Neural cell (in vitro differentiated cells): ENCODE results near the gene SH3TC1. TPM values are rescaled to one million over a fixed set of nuclear protein-coding genes. Genes with fewer than 3 reads are reported as not detected.

Experiments used
- H2AFZ ChIP-seq: fragments of 200-600, 300-800 bp; sonication (generic), shearing (Covaris generic); 2 replicates; pipeline ENCODE4 v1.6.0; 2014; ENCODE audit warnings: low read depth, mild to moderate bottlenecking, antibody characterized with exemption, low read length, moderate library complexity
- H3F3A ChIP-seq: fragments of 200-600 bp; shearing (Covaris generic); 2 replicates; pipeline ENCODE4 v1.6.1; 2016; ENCODE audit warnings: mild to moderate bottlenecking, moderate library complexity, mixed read lengths, antibody characterized with exemption, low read length; ENCODE audit not compliant: insufficient read depth, poor library complexity, severe bottlenecking
- H3K27ac ChIP-seq: fragments of 200-600, 300-800 bp; sonication (generic), shearing (Covaris generic); 2 replicates; pipeline ENCODE4 v1.5.1; 2014; ENCODE audit warnings: mild to moderate bottlenecking, low read length, moderate library complexity
- H3K27me3 ChIP-seq: fragments of 300-800, 200-600 bp; sonication (generic), shearing (Covaris generic); 2 replicates; pipeline ENCODE4 v1.6.0; 2014; ENCODE audit warnings: mild to moderate bottlenecking, low read depth, low read length, moderate library complexity; ENCODE audit not compliant: insufficient read depth
- H3K36me3 ChIP-seq: fragments of 300-800, 200-600 bp; sonication (generic), shearing (Covaris generic); 2 replicates; pipeline ENCODE4 v1.5.1; 2014; ENCODE audit warnings: mild to moderate bottlenecking, antibody characterized with exemption, low read length, moderate library complexity; ENCODE audit not compliant: insufficient read depth
- H3K4me2 ChIP-seq: fragments of 300-800, 200-600 bp; sonication (generic), shearing (Covaris generic); 2 replicates; pipeline ENCODE4 v1.6.0; 2014; ENCODE audit warnings: mild to moderate bottlenecking, low read length
- H3K4me3 ChIP-seq: fragments of 300-800, 200-600 bp; sonication (generic), shearing (Covaris generic); 2 replicates; pipeline ENCODE4 v1.5.1; 2014; ENCODE audit warnings: mild to moderate bottlenecking, low read length, moderate library complexity
- H3K79me2 ChIP-seq: fragments of 200-600 bp; shearing (Covaris generic); replicated peaks from 2 replicates; pipeline ENCODE4 v1.6.0; 2014; ENCODE audit warnings: mild to moderate bottlenecking, low read length, moderate library complexity; ENCODE audit not compliant: insufficient read depth
- H3K9ac ChIP-seq: fragments of 300-800, 200-600 bp; sonication (generic), shearing (Covaris generic); 2 replicates; pipeline ENCODE4 v1.6.1; 2016; ENCODE audit warnings: mild to moderate bottlenecking, low read length, mixed read lengths
- H3K9me2 ChIP-seq: fragments of 200-600 bp; shearing (Covaris generic); 2 replicates; pipeline ENCODE4 v1.6.1; 2016; ENCODE audit warnings: mild to moderate bottlenecking, low read length, mixed read lengths; ENCODE audit not compliant: insufficient read depth
- H3K9me3 ChIP-seq: fragments of 200-600, 300-800 bp; sonication (generic), shearing (Covaris generic); 2 replicates; pipeline ENCODE4 v1.6.1; 2016; ENCODE audit warnings: mild to moderate bottlenecking, mixed run types, low read length, moderate library complexity, mixed read lengths
- H4K20me1 ChIP-seq: fragments of 200-600 bp; shearing (Covaris generic); 2 replicates; pipeline ENCODE4 v1.6.1; 2016; ENCODE audit warnings: mild to moderate bottlenecking, mixed run types; ENCODE audit not compliant: insufficient read depth
- EP300 ChIP-seq: fragments of 450-650 bp; conservative IDR thresholded peaks from 2 replicates; pipeline ENCODE4 v1.6.1; 2014; ENCODE audit warnings: antibody characterized with exemption, mild to moderate bottlenecking, moderate library complexity; ENCODE audit not compliant: poor library complexity, severe bottlenecking
- EZH2 ChIP-seq: fragments of 200-600, 300-800 bp; shearing (Covaris generic), sonication (generic); IDR thresholded peaks from 2 replicates; pipeline ENCODE4 v1.6.1; 2014; ENCODE audit warnings: antibody characterized with exemption, low read length, borderline replicate concordance, mild to moderate bottlenecking; ENCODE audit not compliant: insufficient read depth, poor library complexity, severe bottlenecking
- MXI1 ChIP-seq: fragments of 450-650 bp; conservative IDR thresholded peaks from 2 replicates; pipeline ENCODE4 v1.6.1; 2014; ENCODE audit warnings: antibody characterized with exemption, mild to moderate bottlenecking; ENCODE audit not compliant: poor library complexity, severe bottlenecking
- POLR2AphosphoS5 ChIP-seq: IDR thresholded peaks from 2 replicates; pipeline ENCODE4 v1.6.1; 2012
- RAD21 ChIP-seq: fragments of 450-650 bp; conservative IDR thresholded peaks from 2 replicates; pipeline ENCODE4 v1.6.1; 2014; ENCODE audit warnings: antibody characterized with exemption, mild to moderate bottlenecking, moderate library complexity
- SMC3 ChIP-seq: fragments of 450-650 bp; conservative IDR thresholded peaks from 2 replicates; pipeline ENCODE4 v1.6.1; 2014; ENCODE audit warnings: antibody characterized with exemption, mild to moderate bottlenecking, moderate library complexity; ENCODE audit not compliant: poor library complexity
- TAF1 ChIP-seq: IDR thresholded peaks from 2 replicates; pipeline ENCODE4 v1.6.1; 2012; ENCODE audit warnings: low read depth
- polyA minus RNA-seq: library from RNA; depleted of rRNA, polyadenylated mRNA; stranded (reverse); fragments of >200 nt; gene quantifications from 2 replicates; pipeline ENCODE4 v1.2.3, GENCODE V29; 2014
- polyA plus RNA-seq: library from polyadenylated mRNA; depleted of rRNA; stranded (reverse); fragments of >200 nt; gene quantifications from 2 replicates; pipeline ENCODE4 v1.2.3, GENCODE V29; 2014
- TF ChIP-seq, protein P1 (sequence below): fragments of 450-650 bp; IDR thresholded peaks from 2 replicates; pipeline ENCODE4 v1.5.1; 2014; ENCODE audit warnings: antibody characterized with exemption, mild to moderate bottlenecking, moderate library complexity; ENCODE audit not compliant: poor library complexity, severe bottlenecking
- TF ChIP-seq, protein P2 (sequence below): IDR thresholded peaks from 2 replicates; pipeline ENCODE4 v1.6.1; 2012; ENCODE audit warnings: borderline replicate concordance

The SH3TC1 gene
- polyA plus RNA-seq (not detected in 2 replicates), polyA minus RNA-seq (not detected in 2 replicates)

DNA sequence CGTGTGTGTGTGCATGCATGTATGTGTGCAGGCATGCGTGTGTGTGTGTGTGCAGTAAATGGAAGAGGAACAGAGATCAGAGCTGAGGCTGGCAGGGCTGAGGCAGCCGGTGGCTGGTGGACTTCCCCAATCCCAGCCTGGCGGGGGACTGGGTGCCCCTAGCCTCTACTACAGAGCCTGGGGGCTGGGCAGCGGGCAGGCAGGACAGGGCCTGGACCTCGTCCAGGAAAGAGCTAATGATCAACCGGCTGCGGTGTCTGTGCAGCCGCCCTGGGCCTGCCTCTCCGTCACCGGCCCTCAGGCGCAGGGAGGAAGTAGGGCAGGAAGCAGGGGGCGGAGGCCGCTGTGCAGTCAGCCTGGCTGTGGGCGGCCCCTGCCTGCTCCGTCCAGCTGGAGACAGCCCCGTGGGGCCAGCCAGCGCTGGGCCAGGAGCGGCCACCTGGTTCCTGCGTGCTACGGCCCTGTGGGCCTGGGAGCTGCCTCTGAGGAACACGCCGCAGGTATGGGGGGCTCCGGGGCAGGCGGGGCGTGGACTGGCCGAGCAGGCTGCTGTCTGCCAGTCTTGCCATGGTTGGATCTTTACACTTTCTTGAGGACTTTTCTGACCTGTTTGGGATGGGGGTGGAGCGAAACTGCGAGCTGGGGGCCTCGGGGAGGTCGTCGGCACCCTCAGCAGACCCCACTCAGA is at the start of gene SH3TC1:
TSS of gene SH3TC1 (plus strand) at position 385 of the 688 bp plus-strand sequence. CDS start 5,905 bp downstream, outside the sequence.
- no peaks in the 10 kb centered on the region for H4K20me1 ChIP-seq
- H3K36me3 ChIP-seq: no peaks in the 10 kb centered on the region
- no peaks in the 10 kb centered on the region for H3K79me2 ChIP-seq
- TF ChIP-seq MXI1 (no peak), EP300 (no peak), EZH2 (no peak), SMC3 (no peak), TAF1 (no peak), POLR2AphosphoS5 (no peak), RAD21 (no peak)
- TF ChIP-seq, protein P1, sequence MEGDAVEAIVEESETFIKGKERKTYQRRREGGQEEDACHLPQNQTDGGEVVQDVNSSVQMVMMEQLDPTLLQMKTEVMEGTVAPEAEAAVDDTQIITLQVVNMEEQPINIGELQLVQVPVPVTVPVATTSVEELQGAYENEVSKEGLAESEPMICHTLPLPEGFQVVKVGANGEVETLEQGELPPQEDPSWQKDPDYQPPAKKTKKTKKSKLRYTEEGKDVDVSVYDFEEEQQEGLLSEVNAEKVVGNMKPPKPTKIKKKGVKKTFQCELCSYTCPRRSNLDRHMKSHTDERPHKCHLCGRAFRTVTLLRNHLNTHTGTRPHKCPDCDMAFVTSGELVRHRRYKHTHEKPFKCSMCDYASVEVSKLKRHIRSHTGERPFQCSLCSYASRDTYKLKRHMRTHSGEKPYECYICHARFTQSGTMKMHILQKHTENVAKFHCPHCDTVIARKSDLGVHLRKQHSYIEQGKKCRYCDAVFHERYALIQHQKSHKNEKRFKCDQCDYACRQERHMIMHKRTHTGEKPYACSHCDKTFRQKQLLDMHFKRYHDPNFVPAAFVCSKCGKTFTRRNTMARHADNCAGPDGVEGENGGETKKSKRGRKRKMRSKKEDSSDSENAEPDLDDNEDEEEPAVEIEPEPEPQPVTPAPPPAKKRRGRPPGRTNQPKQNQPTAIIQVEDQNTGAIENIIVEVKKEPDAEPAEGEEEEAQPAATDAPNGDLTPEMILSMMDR: no peak
- TF ChIP-seq, protein P2, sequence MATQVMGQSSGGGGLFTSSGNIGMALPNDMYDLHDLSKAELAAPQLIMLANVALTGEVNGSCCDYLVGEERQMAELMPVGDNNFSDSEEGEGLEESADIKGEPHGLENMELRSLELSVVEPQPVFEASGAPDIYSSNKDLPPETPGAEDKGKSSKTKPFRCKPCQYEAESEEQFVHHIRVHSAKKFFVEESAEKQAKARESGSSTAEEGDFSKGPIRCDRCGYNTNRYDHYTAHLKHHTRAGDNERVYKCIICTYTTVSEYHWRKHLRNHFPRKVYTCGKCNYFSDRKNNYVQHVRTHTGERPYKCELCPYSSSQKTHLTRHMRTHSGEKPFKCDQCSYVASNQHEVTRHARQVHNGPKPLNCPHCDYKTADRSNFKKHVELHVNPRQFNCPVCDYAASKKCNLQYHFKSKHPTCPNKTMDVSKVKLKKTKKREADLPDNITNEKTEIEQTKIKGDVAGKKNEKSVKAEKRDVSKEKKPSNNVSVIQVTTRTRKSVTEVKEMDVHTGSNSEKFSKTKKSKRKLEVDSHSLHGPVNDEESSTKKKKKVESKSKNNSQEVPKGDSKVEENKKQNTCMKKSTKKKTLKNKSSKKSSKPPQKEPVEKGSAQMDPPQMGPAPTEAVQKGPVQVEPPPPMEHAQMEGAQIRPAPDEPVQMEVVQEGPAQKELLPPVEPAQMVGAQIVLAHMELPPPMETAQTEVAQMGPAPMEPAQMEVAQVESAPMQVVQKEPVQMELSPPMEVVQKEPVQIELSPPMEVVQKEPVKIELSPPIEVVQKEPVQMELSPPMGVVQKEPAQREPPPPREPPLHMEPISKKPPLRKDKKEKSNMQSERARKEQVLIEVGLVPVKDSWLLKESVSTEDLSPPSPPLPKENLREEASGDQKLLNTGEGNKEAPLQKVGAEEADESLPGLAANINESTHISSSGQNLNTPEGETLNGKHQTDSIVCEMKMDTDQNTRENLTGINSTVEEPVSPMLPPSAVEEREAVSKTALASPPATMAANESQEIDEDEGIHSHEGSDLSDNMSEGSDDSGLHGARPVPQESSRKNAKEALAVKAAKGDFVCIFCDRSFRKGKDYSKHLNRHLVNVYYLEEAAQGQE: no peak
- H3K4me3 ChIP-seq: no peak within 1 kb of the TSS
- H3F3A ChIP-seq: no peaks in the 10 kb centered on the region
- H3K27ac ChIP-seq: no peak within 1 kb of the TSS
- no peaks in the 10 kb centered on the region for H3K9me2 ChIP-seq
- no peaks in the 10 kb centered on the region for H3K9me3 ChIP-seq
- H2AFZ ChIP-seq: no peak within 1 kb of the TSS
- no peak within 1 kb of the TSS for H3K4me2 ChIP-seq
- H3K27me3 ChIP-seq: no peaks in the 10 kb centered on the region
- no peak within 1 kb of the TSS for H3K9ac ChIP-seq

DNA sequence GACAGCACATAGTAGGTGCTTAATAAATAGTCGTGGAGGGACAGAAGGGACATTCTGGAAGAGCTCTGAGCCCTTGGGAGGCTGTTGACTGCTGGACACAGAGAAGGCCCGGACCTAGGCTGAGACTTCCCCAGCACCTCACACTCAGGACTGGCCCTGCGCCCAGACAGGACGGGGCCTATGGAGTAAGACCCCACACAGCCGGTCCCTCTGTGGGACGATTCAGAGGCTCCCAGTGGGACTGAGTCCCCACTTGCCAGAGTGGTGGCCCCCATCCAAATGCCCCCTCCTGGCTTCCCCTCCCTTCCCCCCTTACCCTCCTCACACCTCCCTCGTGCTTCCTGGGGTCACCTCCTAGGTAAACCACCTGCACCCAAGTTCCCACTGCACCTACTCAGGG is 49.4 kb upstream of the SH3TC1 start:
- Histone ChIP-seq H3F3A (no peaks in the 10 kb centered on the region), H3K9me2 (no peaks in the 10 kb centered on the region), H2AFZ (no peak overlapping the region), H3K4me2 (no peak overlapping the region), H3K9ac (no peak overlapping the region), H3K27ac (no peak overlapping the region), H3K4me3 (no peak overlapping the region), H3K36me3 (no peaks in the 10 kb centered on the region), H3K79me2 (no peaks in the 10 kb centered on the region), H3K27me3 (no peaks in the 10 kb centered on the region), H3K9me3 (no peaks in the 10 kb centered on the region), H4K20me1 (no peaks in the 10 kb centered on the region)
- no peak for TF ChIP-seq SMC3
- TF ChIP-seq RAD21: no peak
- TF ChIP-seq EZH2: no peak
- TF ChIP-seq, protein P1: no peak
- no peak for TF ChIP-seq EP300
- TF ChIP-seq POLR2AphosphoS5: no peak
- no peak for TF ChIP-seq TAF1
- no peak for TF ChIP-seq MXI1
- TF ChIP-seq, protein P2: no peak
